ENCODE measurements around the gene CLEC2A. TPM values are rescaled to one million over a fixed set of nuclear protein-coding genes. Genes with fewer than 3 reads are reported as not detected.

CLEC2A gene
- total RNA-seq, 1 experiment from 2014 or later = not detected

GRCh38 chr12:9919443-9919842, 12.7 kb downstream of the CLEC2A start:
- no peaks in the 10 kb centered on the region for H3K4me1 ChIP-seq (replicated peaks; ENCODE audit: insufficient read depth)
- no peak overlapping the region for H3K4me3 ChIP-seq
- intact Hi-C loops (cut with micrococcal nuclease; ENCODE audit: unreplicated experiment) = no loop called here
- H3F3A ChIP-seq (ENCODE audit: insufficient read depth, low read depth) = no peaks in the 10 kb centered on the region
- no TSS peak for BruUV-seq (replicated peaks)
- no peaks in the 10 kb centered on the region for H3K27me3 ChIP-seq (ENCODE audit: insufficient read depth, low read depth)
- ChIA-PET CTCF (no interaction called here), POLR2A (ENCODE audit: unreplicated experiment) (no interaction called here)
- DNase-seq = no peak
- H4K20me1 ChIP-seq (ENCODE audit: insufficient read depth) = no peaks in the 10 kb centered on the region
- no peaks in the 10 kb centered on the region for H3K79me2 ChIP-seq (ENCODE audit: low read depth)
- H2AFZ ChIP-seq = no peak overlapping the region
- H3K9me3 ChIP-seq (ENCODE audit: insufficient read depth, low read depth) = no peaks in the 10 kb centered on the region
- H3K4me2 ChIP-seq = no peak overlapping the region
- no peak overlapping the region for H3K27ac ChIP-seq
- no peaks in the 10 kb centered on the region for H3K36me3 ChIP-seq (ENCODE audit: low read depth)
- no peaks in the 10 kb centered on the region for H3K9me2 ChIP-seq (ENCODE audit: insufficient read depth)
- TF ChIP-seq CTCF (conservative IDR thresholded peaks at IDR 0.05) = no peak

- H3K27me3 ChIP-seq (ENCODE audit: insufficient read depth, low read depth) = no peaks in the 10 kb centered on the region
- no peak overlapping the region for H3K27ac ChIP-seq
- no peak overlapping the region for H3K4me2 ChIP-seq
- BruUV-seq (replicated peaks) = no TSS peak
- no peak for DNase-seq
- intact Hi-C loops (cut with micrococcal nuclease; ENCODE audit: unreplicated experiment) = no loop called here
- H3K79me2 ChIP-seq (ENCODE audit: low read depth) = no peaks in the 10 kb centered on the region
- no peak overlapping the region for H3K4me3 ChIP-seq
- TF ChIP-seq CTCF (conservative IDR thresholded peaks at IDR 0.05) (no peak), EZH2 (IDR thresholded peaks at IDR 0.05; ENCODE audit: low read depth) (no peak)
- H3F3A ChIP-seq (ENCODE audit: insufficient read depth, low read depth) = no peaks in the 10 kb centered on the region
- H3K9me3 ChIP-seq (ENCODE audit: insufficient read depth, low read depth) = peaks cover 19% of the 10 kb centered on the region
- ChIA-PET POLR2A (ENCODE audit: unreplicated experiment) (no interaction called here), CTCF (no interaction called here)
- H3K9me2 ChIP-seq (ENCODE audit: insufficient read depth) = no peaks in the 10 kb centered on the region
- H4K20me1 ChIP-seq (ENCODE audit: insufficient read depth) = no peaks in the 10 kb centered on the region
- no peaks in the 10 kb centered on the region for H3K4me1 ChIP-seq (replicated peaks; ENCODE audit: insufficient read depth)
- no peaks in the 10 kb centered on the region for H3K36me3 ChIP-seq (ENCODE audit: low read depth)
- no peak overlapping the region for H2AFZ ChIP-seq
Observed at GRCh38 chr12:9911708-9912107, 20.5 kb downstream of the CLEC2A start.

GRCh38 chr12:9910716-9911421, 21.3 kb downstream of the CLEC2A start:
- intact Hi-C loops (cut with micrococcal nuclease; ENCODE audit: unreplicated experiment) = no loop called here
- no peaks in the 10 kb centered on the region for H4K20me1 ChIP-seq (ENCODE audit: insufficient read depth)
- no peak overlapping the region for H3K27ac ChIP-seq
- H3K4me3 ChIP-seq = no peak overlapping the region
- no peaks in the 10 kb centered on the region for H3K4me1 ChIP-seq (replicated peaks; ENCODE audit: insufficient read depth)
- H3K36me3 ChIP-seq (ENCODE audit: low read depth) = no peaks in the 10 kb centered on the region
- no peak overlapping the region for H2AFZ ChIP-seq
- BruUV-seq (replicated peaks) = no TSS peak
- ChIA-PET CTCF (no interaction called here), POLR2A (ENCODE audit: unreplicated experiment) (no interaction called here)
- H3K27me3 ChIP-seq (ENCODE audit: insufficient read depth, low read depth) = no peaks in the 10 kb centered on the region
- peaks cover 19% of the 10 kb centered on the region for H3K9me3 ChIP-seq (ENCODE audit: insufficient read depth, low read depth)
- DNase-seq = no peak
- H3F3A ChIP-seq (ENCODE audit: insufficient read depth, low read depth) = no peaks in the 10 kb centered on the region
- H3K9me2 ChIP-seq (ENCODE audit: insufficient read depth) = no peaks in the 10 kb centered on the region
- H3K79me2 ChIP-seq (ENCODE audit: low read depth) = no peaks in the 10 kb centered on the region
- TF ChIP-seq EZH2 (IDR thresholded peaks at IDR 0.05; ENCODE audit: low read depth) (no peak), CTCF (conservative IDR thresholded peaks at IDR 0.05) (no peak)
- no peak overlapping the region for H3K4me2 ChIP-seq
